Esophagus mucosa (tissue), 1 donor: Measurements from ENCODE around the gene HAGHL. TPM values are rescaled to one million over a fixed set of nuclear protein-coding genes. Genes with fewer than 3 reads are reported as not detected.
"Not testable (repeated sequence)": the region's sequence is repeated elsewhere in the genome, so short reads cannot be mapped to it uniquely, and the experiment has no call there.

Experiments
- ATAC-seq: fragments of 200-7000 bp; cut with Tn5 transposase; one replicate; pipeline ENCODE4 v1.9.1; 2020
- total RNA-seq: library from RNA; stranded (reverse); gene quantifications from one replicate; pipeline ENCODE4 v1.2.4, GENCODE V29; 2023
- donor health status: DM: yes; HTN: yes; CAD: no.

Gene HAGHL
- total RNA-seq, 1 donor from 2014 or later: 2.7 TPM

- peak; percentile 9 for ATAC-seq
Measured at GRCh38 chr16:774086-775001, 47.4 kb downstream of the HAGHL start.

DNA sequence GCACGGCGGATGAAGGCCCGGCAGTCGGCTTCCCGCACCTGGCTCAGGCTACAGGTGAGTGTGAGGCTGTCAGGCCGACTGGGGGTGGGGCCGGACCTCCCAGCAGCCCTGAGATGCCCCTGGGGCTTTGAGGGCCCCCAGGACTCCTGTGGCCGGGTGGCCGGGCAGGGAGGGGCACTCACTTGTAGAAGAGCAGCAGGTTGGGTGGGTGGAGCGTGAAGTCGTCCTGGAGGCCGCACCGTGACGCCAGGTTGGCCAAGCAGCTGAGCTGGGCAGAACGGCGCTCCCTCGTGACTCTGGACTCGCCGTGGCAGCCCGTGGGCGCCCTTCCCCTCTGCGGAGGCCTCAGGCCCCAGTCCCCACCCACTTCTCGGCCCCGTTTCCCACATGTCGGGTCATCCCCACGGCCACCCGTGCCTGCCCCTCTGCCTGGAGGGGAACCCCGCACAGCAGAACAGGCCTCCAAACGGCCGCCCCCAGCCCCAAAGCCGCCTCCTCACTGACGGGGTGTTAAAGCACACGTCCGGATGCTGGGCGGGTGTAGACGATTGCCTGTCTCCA is 48.4 kb downstream of the HAGHL start:
- no peak for ATAC-seq

- not testable (repeated sequence) for ATAC-seq
Measured at GRCh38 chr16:776298-776697, 49.4 kb downstream of the HAGHL start.

DNA sequence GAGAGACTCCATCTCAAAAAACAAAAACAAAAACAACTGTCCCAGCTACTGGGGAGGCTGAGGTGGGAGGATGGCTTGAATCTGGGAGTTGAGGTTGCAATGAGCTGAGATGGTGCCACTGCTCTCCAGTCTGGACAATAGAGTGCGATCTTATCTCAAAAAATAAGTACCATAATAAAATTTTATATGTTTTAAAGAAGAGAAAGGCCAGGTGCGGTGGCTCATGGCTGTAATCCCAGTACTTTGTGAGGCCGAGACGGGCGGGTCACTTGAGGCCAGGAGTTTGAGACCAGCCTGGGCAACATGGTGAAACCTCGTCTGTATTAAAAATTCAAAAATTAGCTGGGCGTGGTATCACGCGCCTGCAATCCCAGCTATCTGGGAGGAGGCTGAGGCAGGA is 49.9 kb downstream of the HAGHL start:
- ATAC-seq: no peak

DNA sequence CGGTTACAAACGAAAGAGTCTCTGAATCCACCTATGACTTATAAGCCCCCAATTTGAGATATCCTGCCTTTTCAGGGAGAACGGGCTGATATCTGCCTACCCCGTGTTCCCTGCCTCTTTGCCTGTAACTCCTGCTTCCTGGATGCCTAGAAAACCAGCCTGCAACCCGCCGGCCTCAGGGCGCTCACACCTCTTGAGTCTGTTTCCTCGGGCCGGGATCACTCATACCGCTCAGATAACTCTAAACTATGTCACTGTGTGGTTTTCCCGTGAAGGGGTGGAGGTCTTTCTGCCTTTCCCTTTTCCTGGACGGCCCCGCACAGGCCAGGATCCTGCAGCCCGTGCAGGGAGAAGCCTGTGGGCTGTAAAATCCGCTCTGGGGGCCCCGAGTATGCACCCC is 50.9 kb downstream of the HAGHL start:
- ATAC-seq: no peak

DNA sequence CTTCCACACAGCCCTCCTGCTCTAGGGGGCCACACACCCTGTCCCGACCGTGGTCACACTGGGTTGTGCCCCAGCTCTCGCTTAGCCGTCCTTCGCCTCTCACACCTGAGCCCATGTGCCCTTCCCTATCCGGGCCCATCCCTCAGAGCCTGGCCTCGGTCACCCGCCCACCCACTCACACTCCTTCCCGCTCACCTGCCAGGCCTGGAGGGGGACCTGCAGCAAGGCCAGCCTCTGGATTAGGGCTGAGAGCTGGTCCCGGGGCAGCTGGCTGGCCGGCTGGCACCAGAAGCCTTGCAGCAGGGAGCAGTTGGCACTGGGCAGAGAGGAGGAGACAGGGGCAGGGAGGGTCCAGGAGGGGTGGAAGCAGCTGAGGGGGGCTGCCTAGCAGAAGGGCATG is 51.5 kb downstream of the HAGHL start:
- ATAC-seq: no peak

DNA sequence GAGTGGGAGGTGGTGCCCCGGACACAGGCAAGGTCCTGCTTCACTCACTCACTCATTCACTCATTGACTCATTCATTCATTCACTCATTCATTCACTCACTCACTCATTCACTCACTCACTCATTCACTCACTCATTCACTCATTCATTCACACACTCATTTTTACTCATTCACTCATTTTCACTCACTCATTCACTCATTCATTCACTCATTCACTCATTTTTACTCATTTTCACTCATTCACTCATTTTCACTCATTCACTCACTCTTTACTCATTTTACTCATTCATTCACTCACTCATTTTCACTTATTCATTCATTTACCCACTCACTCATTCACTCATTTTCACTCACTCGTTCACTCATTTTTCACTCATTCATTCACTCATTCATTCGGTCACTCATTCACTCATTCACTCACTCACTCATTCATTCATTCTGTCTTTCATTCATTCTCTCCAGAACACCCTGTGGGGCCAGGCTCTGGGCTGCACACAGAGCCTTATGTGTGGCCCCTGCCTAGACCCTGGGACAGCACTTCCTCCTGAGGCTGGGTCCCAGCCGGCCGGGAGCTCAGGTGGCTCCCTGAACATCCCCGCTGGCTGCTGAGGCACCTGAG is 52.1 kb downstream of the HAGHL start:
- ATAC-seq: no peak

Other genes starting within 250 kb of the HAGHL start
- gene CAPN15, start 199.4 kb upstream of the HAGHL start, total RNA-seq: 27.1 TPM
- not detected for gene PRR35, start 166.7 kb upstream of the HAGHL start, total RNA-seq
- 0.12 TPM for gene NHLRC4, start 160.1 kb upstream of the HAGHL start, total RNA-seq
- gene PIGQ, start 157.1 kb upstream of the HAGHL start, total RNA-seq: 21.0 TPM
- 15.5 TPM for gene RAB40C, start 137.0 kb upstream of the HAGHL start, total RNA-seq
- gene WFIKKN1, start 96.1 kb upstream of the HAGHL start, total RNA-seq: 0.08 TPM
- gene METTL26, start 90.8 kb upstream of the HAGHL start, total RNA-seq: 40.2 TPM
- 20.3 TPM for gene MCRIP2, start 85.3 kb upstream of the HAGHL start, total RNA-seq
- 17.9 TPM for gene WDR90, start 77.7 kb upstream of the HAGHL start, total RNA-seq
- gene RHOT2, start 59.0 kb upstream of the HAGHL start, total RNA-seq: 58.7 TPM
- 1.0 TPM for gene RHBDL1, start 51.4 kb upstream of the HAGHL start, total RNA-seq
- gene STUB1, start 46.7 kb upstream of the HAGHL start, total RNA-seq: 87.5 TPM
- gene JMJD8, start 42.8 kb upstream of the HAGHL start, total RNA-seq: 31.7 TPM
- gene WDR24, start 36.7 kb upstream of the HAGHL start, total RNA-seq: 7.4 TPM
- 15.1 TPM for gene FBXL16, start 21.3 kb upstream of the HAGHL start, total RNA-seq
- gene METRN, start 12.0 kb upstream of the HAGHL start, total RNA-seq: 9.6 TPM
- gene ANTKMT, start 6.0 kb upstream of the HAGHL start, total RNA-seq: 24.1 TPM
- 0.40 TPM for gene CCDC78, start 663 bp upstream of the HAGHL start, total RNA-seq
- 18.1 TPM for gene CIAO3, start 13.9 kb downstream of the HAGHL start, total RNA-seq
- 2.8 TPM for gene MSLN, start 33.6 kb downstream of the HAGHL start, total RNA-seq
- gene RPUSD1, start 61.3 kb downstream of the HAGHL start, total RNA-seq: 14.4 TPM
- 20.2 TPM for gene CHTF18, start 61.5 kb downstream of the HAGHL start, total RNA-seq
- gene GNG13, start 73.6 kb downstream of the HAGHL start, total RNA-seq: not detected
- gene LMF1, start 243.9 kb downstream of the HAGHL start, total RNA-seq: 11.4 TPM